GM21528 (cell line): ENCODE measurements around the gene DNAJC24.

ENCODE experiments used
- ATAC-seq: cut with Tn5 transposase; IDR thresholded peaks from one replicate; pipeline ENCODE4 v1.9.1; 2021; ENCODE audit warnings: mild to moderate bottlenecking, moderate library complexity; ENCODE audit not compliant: unreplicated experiment, low FRiP score

DNAJC24 gene

DNA sequence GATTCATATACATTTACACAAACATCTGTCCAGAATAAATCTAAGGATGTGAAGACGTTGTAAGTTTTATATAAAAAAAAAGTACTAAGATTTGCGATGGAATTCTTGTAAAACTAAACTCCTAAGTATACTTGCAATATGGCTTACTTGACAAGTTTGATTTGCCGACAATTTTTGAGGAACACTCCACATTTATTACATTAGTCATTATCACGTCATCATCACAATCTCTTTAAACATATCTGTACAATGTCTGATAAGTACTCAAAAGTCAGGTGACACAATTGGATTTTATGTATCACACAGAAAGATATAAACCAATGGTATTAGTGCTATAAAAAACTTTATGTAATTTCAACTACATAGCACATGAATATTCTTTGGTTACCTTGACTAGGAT, 109.4 kb downstream of the DNAJC24 start:
- no peak for ATAC-seq

DNA sequence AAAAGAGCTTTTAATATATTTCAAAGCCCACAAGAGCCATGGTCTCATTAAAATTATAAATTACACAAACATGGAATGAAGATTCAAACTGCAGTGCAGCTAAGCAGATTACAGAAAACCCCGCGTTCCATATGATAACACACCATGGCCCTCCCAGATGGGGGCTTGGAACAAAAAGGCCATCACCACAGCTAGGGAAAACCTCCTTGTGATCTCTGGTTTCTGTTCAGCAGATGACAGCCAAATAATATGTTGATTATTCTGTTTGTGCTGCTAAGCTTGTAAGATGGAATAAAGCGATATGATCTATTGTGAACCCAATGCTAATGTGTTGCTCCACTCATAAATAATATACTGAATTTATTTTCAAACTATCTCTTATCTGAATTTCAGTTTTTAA, 111.3 kb downstream of the DNAJC24 start:
- ATAC-seq: no peak
